Mammary epithelial cell (primary cell): ENCODE measurements around the gene TNFSF9.

Experiments
- EZH2 ChIP-seq: IDR thresholded peaks from 2 replicates; pipeline ENCODE4 v1.6.1; 2012; ENCODE audit warnings: low read length, inconsistent platforms, borderline replicate concordance
- TF ChIP-seq, protein P1 (sequence below), 2 donors: IDR thresholded peaks in 1 of 2; conservative IDR thresholded peaks in 1 of 2; 2 replicates each; pipeline ENCODE4 v1.5.1; 2011 to 2012; ENCODE audit warnings: inconsistent platforms in 2 of 2, low read length in 2 of 2, mild to moderate bottlenecking in 2 of 2, control low read depth in 1 of 2, low read depth in 1 of 2; ENCODE audit not compliant: insufficient read depth in 1 of 2; ENCODE audit errors: extremely low read depth in 1 of 2

DNA sequence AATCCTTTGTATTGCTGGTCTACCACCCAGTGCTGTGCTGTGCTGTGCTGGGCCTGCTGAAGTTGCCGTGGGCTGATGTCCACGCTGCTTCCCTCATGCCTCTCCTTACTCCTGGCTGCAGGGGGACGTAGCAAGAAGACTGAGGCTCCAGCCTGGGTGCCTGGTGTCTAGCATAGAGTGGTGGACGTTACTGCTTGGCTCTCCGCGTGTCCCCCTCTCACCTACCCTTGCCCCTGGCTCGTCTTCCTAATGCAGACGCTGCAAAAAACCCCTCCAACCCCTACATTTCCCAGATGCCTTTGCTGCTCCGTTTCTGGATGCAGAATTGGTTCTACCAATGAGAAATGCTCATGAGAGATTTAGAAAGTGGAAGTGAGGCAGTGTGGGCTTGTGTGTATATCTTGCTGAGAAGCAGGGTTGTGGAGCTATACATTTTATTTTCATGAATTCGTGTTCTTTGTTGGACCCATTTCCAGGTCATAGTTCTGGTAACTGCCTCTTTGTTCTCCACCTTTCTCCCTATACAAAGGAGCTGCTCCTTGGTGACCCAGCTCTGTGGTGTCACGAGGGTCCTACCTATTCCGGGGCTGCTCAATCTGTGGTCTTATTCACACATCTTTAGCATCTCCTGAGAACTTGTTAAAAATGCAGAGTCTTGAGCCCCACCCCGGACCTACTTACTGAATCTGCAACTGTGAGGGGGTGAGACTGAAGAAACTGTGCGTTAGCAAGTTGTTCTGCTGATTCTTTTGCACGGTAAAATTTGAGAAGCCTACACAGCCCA, 41.4 kb upstream of the TNFSF9 start:
- TF ChIP-seq, protein P1, sequence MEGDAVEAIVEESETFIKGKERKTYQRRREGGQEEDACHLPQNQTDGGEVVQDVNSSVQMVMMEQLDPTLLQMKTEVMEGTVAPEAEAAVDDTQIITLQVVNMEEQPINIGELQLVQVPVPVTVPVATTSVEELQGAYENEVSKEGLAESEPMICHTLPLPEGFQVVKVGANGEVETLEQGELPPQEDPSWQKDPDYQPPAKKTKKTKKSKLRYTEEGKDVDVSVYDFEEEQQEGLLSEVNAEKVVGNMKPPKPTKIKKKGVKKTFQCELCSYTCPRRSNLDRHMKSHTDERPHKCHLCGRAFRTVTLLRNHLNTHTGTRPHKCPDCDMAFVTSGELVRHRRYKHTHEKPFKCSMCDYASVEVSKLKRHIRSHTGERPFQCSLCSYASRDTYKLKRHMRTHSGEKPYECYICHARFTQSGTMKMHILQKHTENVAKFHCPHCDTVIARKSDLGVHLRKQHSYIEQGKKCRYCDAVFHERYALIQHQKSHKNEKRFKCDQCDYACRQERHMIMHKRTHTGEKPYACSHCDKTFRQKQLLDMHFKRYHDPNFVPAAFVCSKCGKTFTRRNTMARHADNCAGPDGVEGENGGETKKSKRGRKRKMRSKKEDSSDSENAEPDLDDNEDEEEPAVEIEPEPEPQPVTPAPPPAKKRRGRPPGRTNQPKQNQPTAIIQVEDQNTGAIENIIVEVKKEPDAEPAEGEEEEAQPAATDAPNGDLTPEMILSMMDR (conservative IDR thresholded peaks at IDR 0.05 in 1 of 2, IDR thresholded peaks at IDR 0.05 in 1 of 2; ENCODE audit: extremely low read depth in 1 of 2, insufficient read depth in 1 of 2, low read depth in 1 of 2, low read length in 2 of 2): no peak
- no peak for TF ChIP-seq EZH2
